ENCODE measurements around the gene DNAH14.

DNA sequence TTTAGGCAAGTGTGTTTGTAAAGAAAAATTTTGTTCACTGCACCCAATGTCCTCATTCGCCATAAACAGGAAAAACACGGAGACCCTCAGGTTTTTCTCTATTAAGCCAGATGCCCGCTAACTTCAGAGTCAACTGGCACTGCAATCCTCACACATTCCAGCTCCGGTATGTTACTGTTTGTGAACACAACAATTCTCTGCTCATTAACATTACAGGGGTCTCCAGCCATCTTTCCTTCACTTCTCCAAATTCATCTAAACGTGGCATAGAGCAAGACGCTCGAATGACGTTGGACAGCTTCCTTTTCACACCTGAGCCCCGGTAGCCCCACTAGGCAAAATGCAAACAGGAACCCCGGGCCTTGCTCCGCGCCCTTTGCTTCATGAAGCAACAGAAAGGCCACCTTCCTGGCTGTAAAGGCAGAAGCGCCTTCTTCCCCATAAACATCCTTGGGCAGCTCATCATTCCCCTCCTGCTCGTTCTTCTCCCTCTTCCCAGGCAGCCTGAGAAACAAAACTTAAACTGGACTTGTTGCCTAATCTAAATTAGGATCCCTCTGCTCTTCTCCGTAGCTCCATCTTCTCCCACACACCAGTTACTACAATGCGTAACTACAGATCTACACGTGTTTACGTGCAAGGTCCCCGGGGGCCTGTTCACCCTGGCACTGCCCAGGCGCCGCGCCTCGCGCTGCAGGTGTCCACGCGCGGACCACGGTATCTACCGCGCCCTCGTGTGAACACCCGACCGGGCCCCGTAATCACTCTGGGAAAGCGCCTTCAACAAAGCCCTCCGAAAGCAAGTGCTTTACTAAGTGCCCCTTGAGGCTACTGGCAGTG is 497.1 kb downstream of the DNAH14 start:
- TF ChIP-seq, protein P1, sequence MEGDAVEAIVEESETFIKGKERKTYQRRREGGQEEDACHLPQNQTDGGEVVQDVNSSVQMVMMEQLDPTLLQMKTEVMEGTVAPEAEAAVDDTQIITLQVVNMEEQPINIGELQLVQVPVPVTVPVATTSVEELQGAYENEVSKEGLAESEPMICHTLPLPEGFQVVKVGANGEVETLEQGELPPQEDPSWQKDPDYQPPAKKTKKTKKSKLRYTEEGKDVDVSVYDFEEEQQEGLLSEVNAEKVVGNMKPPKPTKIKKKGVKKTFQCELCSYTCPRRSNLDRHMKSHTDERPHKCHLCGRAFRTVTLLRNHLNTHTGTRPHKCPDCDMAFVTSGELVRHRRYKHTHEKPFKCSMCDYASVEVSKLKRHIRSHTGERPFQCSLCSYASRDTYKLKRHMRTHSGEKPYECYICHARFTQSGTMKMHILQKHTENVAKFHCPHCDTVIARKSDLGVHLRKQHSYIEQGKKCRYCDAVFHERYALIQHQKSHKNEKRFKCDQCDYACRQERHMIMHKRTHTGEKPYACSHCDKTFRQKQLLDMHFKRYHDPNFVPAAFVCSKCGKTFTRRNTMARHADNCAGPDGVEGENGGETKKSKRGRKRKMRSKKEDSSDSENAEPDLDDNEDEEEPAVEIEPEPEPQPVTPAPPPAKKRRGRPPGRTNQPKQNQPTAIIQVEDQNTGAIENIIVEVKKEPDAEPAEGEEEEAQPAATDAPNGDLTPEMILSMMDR (IDR thresholded peaks at IDR 0.05), result no peak
- no peak for TF ChIP-seq POLR2AphosphoS5 (IDR thresholded peaks at IDR 0.05)
- TF ChIP-seq POLR2A (IDR thresholded peaks at IDR 0.05), result no peak

Data from breast epithelium (tissue), 3 donors.